BLaER1 treated with 17β-estradiol and CSF1 and Interleukin-3, amounts not matched to agents 10 nM and 100 nM (cell line): Measurements from ENCODE around the gene KCP.

Experiments used
- H3K27ac ChIP-seq, 11 experiments: shearing (Covaris generic); formaldehyde crosslinking; 2 replicates each; pipeline ENCODE4 v1.8.1; 2022
- H3K27me3 ChIP-seq, 11 experiments: shearing (Covaris generic); formaldehyde crosslinking; 2 replicates each; pipeline ENCODE4 v1.8.1; 2022
- H3K36me3 ChIP-seq, 11 experiments: shearing (Covaris generic); formaldehyde crosslinking; 2 replicates each; pipeline ENCODE4 v1.8.1; 2022
- H3K4me1 ChIP-seq, 10 experiments: shearing (Covaris generic); formaldehyde crosslinking; 2 replicates each; pipeline ENCODE4 v1.8.1; 2022
- H3K4me2 ChIP-seq, 11 experiments: shearing (Covaris generic); formaldehyde crosslinking; 2 replicates each; pipeline ENCODE4 v1.8.1; 2022
- H3K4me3 ChIP-seq, 10 experiments: shearing (Covaris generic); formaldehyde crosslinking; 2 replicates each; pipeline ENCODE4 v1.8.1; 2022
- H3K9ac ChIP-seq, 11 experiments: shearing (Covaris generic); formaldehyde crosslinking; 2 replicates each; pipeline ENCODE4 v1.8.1; 2022
- H3K9me3 ChIP-seq, 11 experiments: shearing (Covaris generic); formaldehyde crosslinking; replicated peaks in 1 of 11; 2 replicates each; pipeline ENCODE4 v1.8.1; 2022
- H4K20me1 ChIP-seq, 11 experiments: shearing (Covaris generic); formaldehyde crosslinking; 2 replicates each; pipeline ENCODE4 v1.8.1; 2022
- Cebpa-rat ChIP-seq, 11 experiments: shearing (Covaris generic); IDR thresholded peaks; 2 replicates each; pipeline ENCODE4 v1.8.1; 2022

The KCP gene

GRCh38 chr7:128888756-128889095, 21.8 kb downstream of the KCP start:
- Histone ChIP-seq H3K36me3 (no peaks in the 10 kb centered on the region), H3K4me3 (no peak overlapping the region), H3K9me3 (peaks cover 0 to 3% (median 0%) of the 10 kb centered on the region in 11 experiments; a peak in 1 of 22 replicates), H3K4me1 (peaks cover 6 to 8% (median 7%) of the 10 kb centered on the region in 10 experiments; a peak in 17 of 20 replicates), H3K27ac (no peak overlapping the region), H4K20me1 (no peaks in the 10 kb centered on the region; a peak in 2 of 22 replicates), H3K27me3 (peaks cover 42 to 60% (median 50%) of the 10 kb centered on the region in 11 experiments), H3K9ac (no peak overlapping the region), H3K4me2 (no peak overlapping the region)
- no peak for TF ChIP-seq Cebpa-rat (IDR thresholded peaks at IDR 0.05)

- Histone ChIP-seq H3K4me3 (no peak overlapping the region), H3K9me3 (peaks cover 0 to 3% (median 0%) of the 10 kb centered on the region in 11 experiments; a peak in 1 of 22 replicates), H3K27me3 (peaks cover 42 to 59% (median 50%) of the 10 kb centered on the region in 11 experiments), H3K4me1 (peaks cover 6 to 10% (median 8%) of the 10 kb centered on the region in 10 experiments; a peak in 17 of 20 replicates), H3K4me2 (no peak overlapping the region), H3K36me3 (no peaks in the 10 kb centered on the region), H3K9ac (no peak overlapping the region), H4K20me1 (no peaks in the 10 kb centered on the region; a peak in 2 of 22 replicates), H3K27ac (no peak overlapping the region)
- TF ChIP-seq Cebpa-rat (IDR thresholded peaks at IDR 0.05) = no peak
Observed at GRCh38 chr7:128888039-128888755, 22.3 kb downstream of the KCP start.

- Histone ChIP-seq H3K9ac (no peak overlapping the region), H3K9me3 (peaks cover 0 to 3% (median 0%) of the 10 kb centered on the region in 11 experiments; a peak in 1 of 22 replicates), H3K4me2 (no peak overlapping the region), H3K27me3 (peaks cover 40 to 51% (median 47%) of the 10 kb centered on the region in 11 experiments), H4K20me1 (no peaks in the 10 kb centered on the region; a peak in 2 of 22 replicates), H3K27ac (no peak overlapping the region), H3K4me3 (no peak overlapping the region), H3K4me1 (peaks cover 6 to 10% (median 8%) of the 10 kb centered on the region in 10 experiments; a peak in 17 of 20 replicates), H3K36me3 (no peaks in the 10 kb centered on the region)
- no peak for TF ChIP-seq Cebpa-rat (IDR thresholded peaks at IDR 0.05)
Observed at GRCh38 chr7:128887169-128888038, 23.1 kb downstream of the KCP start.

- no peak overlapping the region for H3K27ac ChIP-seq
- H3K9me3 ChIP-seq = peaks cover 0 to 3% (median 0%) of the 10 kb centered on the region in 11 experiments; a peak in 1 of 22 replicates
- peaks cover 34 to 44% (median 41%) of the 10 kb centered on the region in 11 experiments for H3K27me3 ChIP-seq
- H3K4me3 ChIP-seq = no peak overlapping the region
- TF ChIP-seq Cebpa-rat (IDR thresholded peaks at IDR 0.05) = no peak
- no peak overlapping the region for H3K9ac ChIP-seq
- H3K4me2 ChIP-seq = no peak overlapping the region; a peak in 1 of 22 replicates
- H3K36me3 ChIP-seq = no peaks in the 10 kb centered on the region
- H3K4me1 ChIP-seq = peaks cover 6 to 10% (median 8%) of the 10 kb centered on the region in 10 experiments; a peak in 17 of 20 replicates
- no peaks in the 10 kb centered on the region; a peak in 2 of 22 replicates for H4K20me1 ChIP-seq
Observed at GRCh38 chr7:128886391-128887168, 23.9 kb downstream of the KCP start.

GRCh38 chr7:128885370-128886187, 24.9 kb downstream of the KCP start:
- no peaks in the 10 kb centered on the region; a peak in 2 of 22 replicates for H4K20me1 ChIP-seq
- no peak overlapping the region for H3K27ac ChIP-seq
- H3K4me3 ChIP-seq = no peak overlapping the region
- H3K36me3 ChIP-seq = no peaks in the 10 kb centered on the region
- H3K9me3 ChIP-seq = peaks cover 0 to 3% (median 0%) of the 10 kb centered on the region in 11 experiments; a peak in 1 of 22 replicates
- no peak overlapping the region for H3K4me2 ChIP-seq
- TF ChIP-seq Cebpa-rat (IDR thresholded peaks at IDR 0.05) = no peak
- H3K4me1 ChIP-seq = peaks cover 6 to 10% (median 8%) of the 10 kb centered on the region in 10 experiments; a peak in 17 of 20 replicates
- no peak overlapping the region for H3K9ac ChIP-seq
- H3K27me3 ChIP-seq = peaks cover 24 to 34% (median 31%) of the 10 kb centered on the region in 11 experiments

GRCh38 chr7:128884561-128885369, 25.7 kb downstream of the KCP start:
- Histone ChIP-seq H3K27me3 (peaks cover 18 to 26% (median 23%) of the 10 kb centered on the region in 11 experiments), H3K36me3 (no peaks in the 10 kb centered on the region), H3K4me1 (peaks cover 6 to 10% (median 8%) of the 10 kb centered on the region in 10 experiments; a peak in 17 of 20 replicates), H4K20me1 (peaks cover 0 to 2% (median 0%) of the 10 kb centered on the region in 11 experiments; a peak in 1 of 22 replicates), H3K9ac (no peak overlapping the region), H3K27ac (peak overlapping the region in 1 of 11 experiments; percentile 55; a peak in 1 of 22 replicates), H3K4me2 (peak overlapping the region in 3 of 11 experiments; percentile 65 to 79 (median 69); a peak in 2 of 22 replicates), H3K4me3 (no peak overlapping the region), H3K9me3 (peaks cover 0 to 3% (median 0%) of the 10 kb centered on the region in 11 experiments; a peak in 1 of 22 replicates)
- no peak for TF ChIP-seq Cebpa-rat (IDR thresholded peaks at IDR 0.05)
